ENCODE measurements around the gene ZFYVE1. TPM values are rescaled to one million over a fixed set of nuclear protein-coding genes. Genes with fewer than 3 reads are reported as not detected.

Gene ZFYVE1
- total and polyA plus RNA-seq, 10 of the 15 experiments (the other 5 are each of a cell fraction or from before 2014, with no cell fraction given) = 1.2 to 13.3 (median 6.4) TPM

DNA sequence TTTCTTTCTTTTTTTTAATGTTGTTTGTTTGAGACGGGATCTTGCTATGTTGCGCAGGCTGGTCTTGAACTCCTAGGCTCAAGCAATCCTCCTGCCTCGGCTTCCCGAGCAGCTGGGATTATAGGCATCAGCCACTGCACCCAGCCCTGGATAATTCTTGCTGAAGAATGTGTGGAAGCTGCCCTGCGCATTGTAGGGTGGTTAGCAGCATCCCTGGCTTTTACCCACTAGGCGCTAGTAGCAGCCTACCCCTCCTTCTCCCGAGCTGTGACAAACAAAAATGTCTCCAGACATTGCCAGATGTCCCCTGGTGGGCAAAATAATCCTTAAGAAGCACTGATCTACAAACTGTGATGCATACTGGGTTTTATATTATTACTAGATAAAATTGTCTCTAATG is 94.0 kb downstream of the ZFYVE1 start:
- FAIRE-seq (no peak), DNase-seq (ENCODE audit: low read depth, low spot score) (no peak), ATAC-seq (no peak)
- ChIA-PET RAD21 (ENCODE audit: unreplicated experiment) (no interaction called here), POLR2A (no interaction called here), SMC1A (ENCODE audit: uncharacterized antibody, unreplicated experiment) (no interaction called here), CTCF (no interaction called here)
- no peaks in the 10 kb centered on the region for H4K20me1 ChIP-seq (ENCODE audit: control insufficient read depth, insufficient read depth)
- WGBS (ENCODE audit: insufficient coverage, insufficient replicate concordance, low lambda C conversion rate, missing lambda C conversion rate) = 98% methylated on average over 7 of the region's 7 CpGs
- in situ Hi-C loops (cut with MboI) = no loop called here
- peaks cover 0 to under 1% of the 10 kb centered on the region in 2 experiments; a peak in 1 of 4 replicates for H3K36me3 ChIP-seq (ENCODE audit: control insufficient read depth in 2 of 2, insufficient read depth in 2 of 2, low read length in 1 of 2)
- TF ChIP-seq, protein P1, sequence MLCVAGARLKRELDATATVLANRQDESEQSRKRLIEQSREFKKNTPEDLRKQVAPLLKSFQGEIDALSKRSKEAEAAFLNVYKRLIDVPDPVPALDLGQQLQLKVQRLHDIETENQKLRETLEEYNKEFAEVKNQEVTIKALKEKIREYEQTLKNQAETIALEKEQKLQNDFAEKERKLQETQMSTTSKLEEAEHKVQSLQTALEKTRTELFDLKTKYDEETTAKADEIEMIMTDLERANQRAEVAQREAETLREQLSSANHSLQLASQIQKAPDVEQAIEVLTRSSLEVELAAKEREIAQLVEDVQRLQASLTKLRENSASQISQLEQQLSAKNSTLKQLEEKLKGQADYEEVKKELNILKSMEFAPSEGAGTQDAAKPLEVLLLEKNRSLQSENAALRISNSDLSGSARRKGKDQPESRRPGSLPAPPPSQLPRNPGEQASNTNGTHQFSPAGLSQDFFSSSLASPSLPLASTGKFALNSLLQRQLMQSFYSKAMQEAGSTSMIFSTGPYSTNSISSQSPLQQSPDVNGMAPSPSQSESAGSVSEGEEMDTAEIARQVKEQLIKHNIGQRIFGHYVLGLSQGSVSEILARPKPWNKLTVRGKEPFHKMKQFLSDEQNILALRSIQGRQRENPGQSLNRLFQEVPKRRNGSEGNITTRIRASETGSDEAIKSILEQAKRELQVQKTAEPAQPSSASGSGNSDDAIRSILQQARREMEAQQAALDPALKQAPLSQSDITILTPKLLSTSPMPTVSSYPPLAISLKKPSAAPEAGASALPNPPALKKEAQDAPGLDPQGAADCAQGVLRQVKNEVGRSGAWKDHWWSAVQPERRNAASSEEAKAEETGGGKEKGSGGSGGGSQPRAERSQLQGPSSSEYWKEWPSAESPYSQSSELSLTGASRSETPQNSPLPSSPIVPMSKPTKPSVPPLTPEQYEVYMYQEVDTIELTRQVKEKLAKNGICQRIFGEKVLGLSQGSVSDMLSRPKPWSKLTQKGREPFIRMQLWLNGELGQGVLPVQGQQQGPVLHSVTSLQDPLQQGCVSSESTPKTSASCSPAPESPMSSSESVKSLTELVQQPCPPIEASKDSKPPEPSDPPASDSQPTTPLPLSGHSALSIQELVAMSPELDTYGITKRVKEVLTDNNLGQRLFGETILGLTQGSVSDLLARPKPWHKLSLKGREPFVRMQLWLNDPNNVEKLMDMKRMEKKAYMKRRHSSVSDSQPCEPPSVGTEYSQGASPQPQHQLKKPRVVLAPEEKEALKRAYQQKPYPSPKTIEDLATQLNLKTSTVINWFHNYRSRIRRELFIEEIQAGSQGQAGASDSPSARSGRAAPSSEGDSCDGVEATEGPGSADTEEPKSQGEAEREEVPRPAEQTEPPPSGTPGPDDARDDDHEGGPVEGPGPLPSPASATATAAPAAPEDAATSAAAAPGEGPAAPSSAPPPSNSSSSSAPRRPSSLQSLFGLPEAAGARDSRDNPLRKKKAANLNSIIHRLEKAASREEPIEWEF (IDR thresholded peaks at IDR 0.05; ENCODE audit: insufficient replicate concordance, low read depth, low read length) = no peak
- TF ChIP-seq EP300 (IDR thresholded peaks at IDR 0.05; ENCODE audit: borderline replicate concordance in 1 of 2, control insufficient read depth in 1 of 2, low read depth in 2 of 2, low read length in 2 of 2) (no peak), TBL1XR1 (IDR thresholded peaks at IDR 0.05; ENCODE audit: low read depth, low read length) (no peak), TAF1 (IDR thresholded peaks at IDR 0.05; ENCODE audit: borderline replicate concordance, low read depth, low read length) (no peak), NR2F1 (conservative IDR thresholded peaks at IDR 0.05) (no peak)
- no peak overlapping the region for H3K4me3 ChIP-seq
- H3K9ac ChIP-seq (ENCODE audit: control insufficient read depth, insufficient read depth, low read length) = no peak overlapping the region
- no peak overlapping the region for H2AFZ ChIP-seq (ENCODE audit: control insufficient read depth, low read depth, low read length)
- no TSS peak for BruUV-seq (replicated peaks)
- no peaks in the 10 kb centered on the region for H3K27me3 ChIP-seq (replicated peaks in 1 of 2; ENCODE audit: control insufficient read depth in 2 of 2, insufficient read depth in 2 of 2, low read length in 1 of 2)
- H3K27ac ChIP-seq (ENCODE audit: control insufficient read depth, insufficient read depth) = no peak overlapping the region
- H3K4me2 ChIP-seq (ENCODE audit: control insufficient read depth, insufficient read depth) = no peak overlapping the region
- no peaks in the 10 kb centered on the region for H3K4me1 ChIP-seq (ENCODE audit: control insufficient read depth, insufficient read depth, low read length)
- peaks cover 25% of the 10 kb centered on the region for H3K79me2 ChIP-seq (ENCODE audit: control insufficient read depth, insufficient read depth, low read length)
- no peaks in the 10 kb centered on the region for H3K9me3 ChIP-seq (replicated peaks; ENCODE audit: control insufficient read depth, insufficient read depth, low read length)
- intact Hi-C loops (cut with micrococcal nuclease; ENCODE audit: unreplicated experiment) = no loop called here

Measured in GM12878 (cell line).